GM19023 (cell line): ENCODE results near the gene ANO1.

Experiments
- ATAC-seq: cut with Tn5 transposase; IDR thresholded peaks from one replicate; pipeline ENCODE4 v1.9.1; 2021; ENCODE audit warnings: mild to moderate bottlenecking, moderate library complexity; ENCODE audit not compliant: unreplicated experiment

ANO1 gene

DNA sequence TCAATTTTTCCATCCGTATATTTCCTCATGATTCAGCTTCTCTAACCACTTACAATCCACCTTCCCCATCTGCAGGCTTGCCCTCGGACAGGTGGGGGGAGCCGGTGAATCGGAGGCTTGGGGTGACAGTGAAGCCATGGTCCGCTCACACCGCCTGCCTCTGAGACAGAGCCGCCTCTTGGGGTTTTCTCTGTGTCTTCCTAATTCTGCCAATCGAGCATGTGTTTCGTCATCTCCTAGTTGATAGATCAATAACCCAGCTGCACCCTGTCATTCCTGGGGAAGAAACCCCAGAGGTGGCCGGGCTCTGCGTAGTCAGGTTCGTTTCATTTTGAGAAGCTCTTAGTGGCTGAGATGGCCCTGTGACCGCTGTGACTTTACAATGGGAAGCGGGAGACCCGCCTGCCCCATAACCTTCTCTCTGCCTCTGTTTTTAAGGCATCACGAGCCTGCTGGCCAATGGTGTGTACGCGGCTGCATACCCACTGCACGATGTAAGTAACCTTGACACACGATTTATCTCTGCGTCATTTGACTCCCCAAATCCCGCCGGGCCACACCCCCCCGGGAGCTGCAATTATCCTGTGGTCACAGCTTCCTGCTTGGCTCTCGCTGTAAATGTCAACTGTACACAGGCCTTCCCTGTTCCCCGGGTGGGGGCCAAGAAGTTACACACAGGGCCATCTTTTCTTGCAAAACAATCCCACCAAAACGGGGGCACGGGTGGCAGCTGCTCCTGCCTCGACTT is 33.3 kb downstream of the ANO1 start:
- no peak for ATAC-seq

DNA sequence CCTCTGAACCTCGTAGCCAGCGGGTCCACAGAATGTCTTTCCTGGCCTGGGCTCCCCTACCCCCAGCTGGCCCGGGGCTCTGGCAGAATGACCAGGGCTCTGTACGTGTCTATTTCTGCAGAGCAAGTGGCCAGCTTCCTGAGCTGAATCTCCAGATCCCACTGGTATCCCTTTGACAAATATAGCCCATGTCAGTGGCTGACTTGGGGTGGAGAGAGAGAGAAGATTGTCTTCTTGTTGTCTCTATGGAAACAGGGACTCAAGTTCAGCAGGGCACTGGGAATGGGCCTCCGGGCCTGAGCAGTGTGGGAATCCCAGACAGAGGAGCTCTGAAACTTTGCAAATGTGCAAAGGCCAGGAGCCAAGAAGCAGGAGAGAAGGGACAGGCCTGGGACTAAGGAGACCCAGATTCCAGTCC is 33.9 kb downstream of the ANO1 start:
- ATAC-seq, result no peak

DNA sequence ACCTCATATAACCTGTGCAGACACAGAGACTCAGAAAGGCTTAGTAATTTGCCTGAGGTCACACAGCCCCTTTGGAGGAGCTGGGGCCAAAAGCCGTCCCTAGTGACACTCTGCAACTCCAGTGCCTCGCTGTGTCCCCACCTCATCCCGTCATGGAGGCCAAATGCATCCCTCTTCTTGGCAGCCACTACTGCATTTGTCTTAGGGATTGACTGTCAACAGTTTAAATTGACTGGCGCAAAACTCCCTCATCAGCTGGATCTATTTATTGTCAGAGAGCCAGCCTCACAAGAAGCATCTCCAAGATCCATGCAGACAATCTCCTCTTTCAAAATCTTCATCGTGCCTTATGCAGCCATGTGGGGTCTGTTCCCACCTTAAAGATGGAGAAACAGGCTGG is 35.7 kb downstream of the ANO1 start:
- ATAC-seq, result no peak

DNA sequence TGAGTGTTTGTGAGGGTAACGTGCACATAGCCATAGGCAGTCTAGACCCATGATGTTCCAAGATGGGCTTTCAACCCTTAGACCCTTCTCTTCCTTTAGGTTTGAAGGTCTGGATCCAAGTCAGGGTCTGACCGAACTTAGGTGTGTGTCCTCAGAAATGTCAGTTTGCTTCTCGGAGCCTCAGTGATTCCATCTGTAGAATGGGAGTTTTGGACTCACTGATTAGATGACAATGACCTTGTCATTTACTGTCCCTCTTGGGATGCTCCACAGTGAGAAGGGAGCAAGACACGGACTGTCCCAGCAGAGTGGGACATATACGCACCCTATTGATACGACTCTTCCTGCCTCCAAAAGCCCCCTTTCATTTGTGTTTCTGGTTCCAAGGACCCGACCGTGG is 37.7 kb downstream of the ANO1 start:
- ATAC-seq, result no peak

DNA sequence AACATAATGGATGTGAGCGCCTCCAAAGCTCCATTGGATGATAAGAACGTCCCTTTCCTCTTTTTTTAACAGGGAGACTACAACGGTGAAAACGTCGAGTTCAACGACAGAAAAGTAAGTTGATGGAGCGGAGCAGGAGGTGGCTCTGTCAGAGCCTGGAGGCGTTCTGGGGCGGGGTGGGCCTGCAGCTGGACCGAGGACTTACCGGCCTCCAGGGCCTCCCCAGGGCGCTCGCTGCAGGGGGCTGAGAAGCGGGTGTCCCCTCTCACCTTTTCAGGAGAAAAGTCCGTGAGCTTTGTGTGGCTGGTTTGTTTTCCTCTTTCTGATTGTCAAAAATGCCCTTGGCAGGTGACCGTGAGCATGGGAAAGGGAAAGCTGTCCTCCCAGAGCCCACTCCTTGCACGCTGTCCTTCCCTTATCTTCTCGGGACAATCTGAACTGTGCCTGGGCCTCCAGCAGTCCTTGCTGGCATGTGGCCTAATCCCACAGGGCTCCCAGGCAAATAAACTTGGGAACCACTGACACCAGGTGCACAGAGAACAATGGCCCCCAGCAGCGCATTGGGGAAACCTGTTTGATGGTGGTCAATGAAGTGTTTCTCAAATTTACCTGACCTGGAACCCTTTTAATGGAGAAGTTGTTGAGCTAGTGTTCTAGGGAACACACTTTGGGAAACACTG is 38.4 kb downstream of the ANO1 start:
- ATAC-seq, result no peak

DNA sequence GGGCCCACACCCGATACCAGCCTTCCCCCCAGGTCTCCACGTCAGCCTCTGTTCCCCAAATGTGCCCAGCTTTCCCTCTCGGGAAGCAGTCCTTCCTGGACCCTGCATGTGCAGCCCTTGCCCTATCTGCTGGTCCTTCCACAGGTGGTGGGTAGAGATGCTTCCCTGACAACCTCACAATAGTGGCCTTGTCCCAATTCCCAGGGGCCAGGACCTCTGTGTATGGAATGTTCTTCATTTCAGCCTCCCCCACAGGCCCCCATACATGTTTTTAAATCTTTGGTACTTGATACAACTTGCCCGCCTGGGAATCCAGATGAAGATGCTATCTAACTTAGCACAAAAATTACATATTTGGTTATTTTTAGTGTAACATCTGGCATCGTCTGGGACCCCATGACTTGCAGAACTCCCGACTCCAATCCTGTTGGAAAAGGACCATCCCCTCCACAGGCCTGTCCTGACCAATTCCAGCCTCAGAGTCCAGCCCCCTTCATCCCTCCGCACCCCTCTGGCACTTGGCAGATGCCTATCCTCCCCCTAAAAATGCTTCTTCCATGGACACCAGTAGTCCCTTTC is 39.5 kb downstream of the ANO1 start:
- ATAC-seq, result no peak

DNA sequence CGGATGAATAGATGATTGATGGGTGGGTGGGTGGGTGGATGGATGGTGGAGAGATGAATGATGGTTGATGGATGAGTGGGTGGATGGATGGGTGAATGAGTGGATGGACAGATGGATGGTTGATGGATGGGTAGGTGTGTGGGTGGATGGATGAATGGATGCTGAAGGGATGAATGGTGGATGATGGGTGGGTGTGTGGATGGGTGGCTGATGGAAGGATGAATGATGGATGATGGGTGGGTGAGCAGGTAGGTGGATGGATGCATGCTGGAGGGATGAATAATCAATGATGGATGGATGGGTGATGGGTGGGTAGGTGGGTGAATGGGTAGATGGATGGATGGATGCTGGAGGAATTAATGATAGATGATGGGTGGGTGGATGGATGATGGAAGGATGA is 40.5 kb downstream of the ANO1 start:
- ATAC-seq, result no peak

DNA sequence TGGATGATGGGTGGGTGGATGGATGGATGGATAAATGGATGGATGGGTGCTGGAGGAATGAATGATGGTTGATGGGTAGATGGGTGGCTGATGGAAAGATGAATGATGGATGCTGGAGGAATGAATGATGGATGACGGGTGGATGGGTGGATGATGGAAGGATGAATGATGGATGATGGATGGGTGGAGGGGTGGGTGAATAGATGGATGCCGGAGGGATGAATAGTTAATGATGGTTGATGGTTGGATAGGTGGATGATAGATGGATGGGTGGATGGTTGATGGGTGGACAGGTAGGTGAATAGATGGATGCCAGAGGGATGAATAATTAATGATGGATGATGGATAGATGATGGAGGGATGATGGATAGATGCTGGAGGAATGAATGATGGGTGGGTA is 41.4 kb downstream of the ANO1 start:
- ATAC-seq, result no peak

DNA sequence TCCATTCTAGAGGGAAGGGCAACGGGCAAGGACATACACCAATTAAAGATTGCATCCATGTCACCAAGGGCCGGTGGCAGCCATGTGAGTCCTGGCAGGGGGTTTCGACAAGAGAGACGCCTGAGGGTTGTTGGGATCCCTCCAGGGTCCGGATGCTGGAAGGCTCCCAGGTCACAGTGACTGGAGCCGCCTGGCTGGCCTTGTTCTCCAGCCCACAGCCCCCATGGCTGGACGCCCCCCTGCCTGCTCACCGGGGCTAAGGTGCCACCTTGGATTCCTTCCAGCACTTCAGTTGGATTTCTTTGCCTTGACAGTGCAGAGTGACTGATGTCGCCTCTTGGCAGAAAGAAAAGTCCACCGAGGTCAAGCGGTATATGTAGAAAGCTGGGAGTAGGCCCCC is 42.6 kb downstream of the ANO1 start:
- ATAC-seq, result no peak

DNA sequence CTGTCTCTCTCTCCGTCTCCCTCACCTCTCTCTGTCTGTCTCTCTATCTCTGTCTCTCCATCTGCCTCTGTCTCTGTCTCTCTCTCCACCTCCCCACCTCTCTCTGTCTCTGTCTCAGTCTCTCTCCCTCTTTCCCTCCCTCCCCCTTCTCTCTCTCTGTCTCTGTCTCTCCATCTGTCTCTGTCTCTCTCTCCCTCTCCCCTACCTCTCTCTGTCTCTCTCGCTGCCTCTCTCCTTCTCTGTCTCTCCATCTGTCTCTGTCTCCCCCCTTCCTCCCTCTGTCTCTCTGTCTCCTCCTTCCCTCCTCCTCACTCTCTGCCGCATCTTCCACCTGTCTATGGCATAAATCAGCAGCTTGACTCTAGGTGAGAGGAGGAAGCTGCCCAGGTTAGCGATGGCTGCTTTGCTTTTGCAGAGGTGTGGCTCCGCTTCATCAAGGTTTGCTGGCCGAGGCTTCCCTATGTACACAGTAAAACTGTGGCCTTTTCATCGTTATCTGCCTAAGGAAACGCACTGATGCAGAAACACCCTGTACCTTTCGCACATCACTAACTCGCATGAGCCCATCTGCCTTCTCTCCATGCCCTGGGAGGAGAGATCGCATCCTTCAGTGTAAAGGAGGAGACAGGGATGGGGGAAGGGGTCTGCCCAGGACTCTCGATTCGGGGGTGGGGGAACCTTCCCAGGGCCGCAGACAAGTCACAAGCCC is 44.5 kb downstream of the ANO1 start:
- no peak for ATAC-seq

DNA sequence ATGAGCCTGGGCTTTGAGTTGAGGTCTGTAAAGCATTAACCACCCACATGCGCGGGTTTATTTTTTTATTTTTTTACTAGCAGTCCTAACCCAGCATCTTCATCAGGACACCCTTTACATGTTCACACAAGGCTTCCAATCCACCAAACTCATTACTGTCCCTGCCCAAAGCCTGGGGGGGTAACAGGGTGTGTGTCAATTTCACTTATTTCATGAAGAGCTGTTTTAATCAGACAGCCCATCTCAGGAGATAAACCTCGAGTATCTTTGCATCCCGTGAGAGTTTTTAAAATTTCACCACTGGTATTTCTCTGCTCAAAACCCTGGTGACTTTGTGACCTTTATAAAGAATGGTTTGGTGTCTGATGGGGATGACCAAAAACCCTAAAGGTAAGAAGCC is 45.6 kb downstream of the ANO1 start:
- ATAC-seq, result no peak

DNA sequence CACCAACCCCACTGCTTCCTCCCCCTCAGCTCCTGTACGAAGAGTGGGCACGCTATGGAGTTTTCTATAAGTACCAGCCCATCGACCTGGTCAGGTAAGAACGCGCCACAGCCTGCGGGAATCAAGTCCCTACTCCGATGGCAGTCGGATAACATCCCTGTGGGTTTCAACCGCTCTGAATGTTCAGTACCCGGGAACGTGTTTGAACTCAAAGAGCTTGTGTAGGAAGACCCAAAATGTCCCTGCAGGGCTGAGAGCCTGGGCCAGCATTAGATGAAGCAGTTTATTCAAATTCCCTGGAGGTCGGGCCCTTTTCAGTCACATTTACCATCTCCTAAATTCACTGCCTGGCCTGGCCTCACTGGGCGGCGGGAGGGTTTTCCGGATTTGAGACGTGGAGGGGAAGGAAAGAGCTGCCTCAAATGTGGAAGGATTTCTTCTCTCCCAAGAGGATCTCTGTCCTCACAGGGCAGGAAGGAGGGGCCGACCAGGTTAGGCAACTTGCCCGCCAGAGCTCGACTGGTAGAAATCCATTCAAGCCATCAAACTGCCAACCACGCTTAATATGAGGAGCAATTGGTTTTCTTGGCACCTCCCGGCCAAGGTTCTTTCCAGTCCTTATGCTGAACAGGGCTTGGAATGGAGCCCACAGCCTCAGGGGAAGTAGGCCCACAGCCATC is 46.3 kb downstream of the ANO1 start:
- ATAC-seq, result no peak

DNA sequence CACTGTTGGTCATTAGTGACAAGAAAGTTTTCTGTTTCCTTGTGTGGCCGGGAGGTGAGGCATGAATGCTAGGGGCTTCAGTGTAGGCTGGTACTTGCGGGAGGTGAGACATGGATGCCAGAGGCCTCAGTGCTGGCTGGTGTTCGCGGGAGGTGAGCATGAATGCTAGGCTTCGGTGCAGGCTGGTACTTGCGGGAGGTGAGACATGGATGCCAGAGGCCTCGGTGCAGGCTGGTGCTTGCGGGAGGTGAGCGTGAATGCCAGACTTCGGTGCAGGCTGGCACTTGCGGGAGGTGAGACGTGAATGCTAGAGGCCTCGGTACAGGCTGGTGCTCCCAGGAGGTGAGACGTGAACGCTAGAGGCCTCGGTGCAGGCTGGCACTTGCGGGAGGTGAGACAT is 48.4 kb downstream of the ANO1 start:
- ATAC-seq, result no peak

DNA sequence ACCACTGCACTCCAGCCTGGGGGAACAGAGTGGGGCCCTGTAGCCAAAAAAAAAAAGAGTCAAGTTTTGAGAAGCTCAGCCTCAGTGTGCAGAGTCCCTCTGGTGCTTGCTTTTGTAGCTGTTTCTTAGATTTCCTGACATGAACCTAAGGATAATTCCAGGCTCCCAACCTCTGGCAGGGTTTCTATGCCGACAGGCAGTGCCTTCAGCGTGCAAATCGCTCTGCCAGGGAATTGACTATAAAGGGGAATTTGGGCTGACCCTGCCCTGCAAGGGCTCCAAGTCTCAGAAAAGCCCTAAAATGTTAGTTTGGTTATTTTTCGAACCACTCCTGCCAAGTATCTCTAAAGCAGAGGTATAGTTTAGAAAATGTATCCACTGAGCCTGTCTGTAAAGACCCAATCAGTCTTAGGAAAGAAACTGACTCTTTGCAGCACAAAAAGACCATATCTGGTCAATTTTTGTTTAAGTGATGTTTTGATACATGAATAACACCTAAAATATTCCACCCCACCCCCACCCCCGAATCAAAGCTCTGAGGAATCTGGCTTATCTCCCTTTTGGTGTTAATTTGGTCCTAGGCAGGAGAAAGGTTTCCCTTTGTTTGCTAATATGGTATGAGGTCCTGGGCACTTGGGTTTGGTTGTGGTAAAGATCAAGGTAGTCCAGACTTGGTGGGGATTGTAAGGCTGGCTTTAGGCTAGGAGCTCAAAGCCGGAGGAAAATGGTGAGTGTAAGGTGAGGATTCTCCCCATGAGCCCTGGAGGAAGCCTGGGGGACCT is 49.7 kb downstream of the ANO1 start:
- ATAC-seq, result no peak

DNA sequence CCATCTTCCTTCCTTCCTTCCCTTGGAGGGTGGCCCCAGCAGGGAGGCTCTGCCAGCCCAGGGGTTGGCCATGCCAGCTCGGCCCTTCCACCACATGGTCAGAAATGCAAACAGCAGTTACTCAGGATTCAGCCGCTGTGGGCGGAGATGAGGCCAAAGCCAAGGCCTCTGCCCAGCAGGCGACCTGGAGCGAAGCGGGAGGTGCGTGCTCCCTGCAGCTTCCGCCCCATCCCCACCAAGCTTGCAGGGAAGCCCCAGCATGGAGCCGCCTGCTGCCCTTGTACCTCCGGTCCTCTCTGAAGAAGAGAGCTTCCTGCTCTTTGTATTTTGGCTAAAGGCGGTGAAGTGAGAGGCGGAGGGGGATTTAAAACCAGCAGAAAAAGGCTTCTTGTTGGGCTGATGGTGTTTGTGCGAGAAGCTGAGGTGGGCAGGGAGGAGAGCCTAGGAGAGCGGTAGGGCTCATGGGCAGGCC is 50.4 kb downstream of the ANO1 start:
- no peak for ATAC-seq

DNA sequence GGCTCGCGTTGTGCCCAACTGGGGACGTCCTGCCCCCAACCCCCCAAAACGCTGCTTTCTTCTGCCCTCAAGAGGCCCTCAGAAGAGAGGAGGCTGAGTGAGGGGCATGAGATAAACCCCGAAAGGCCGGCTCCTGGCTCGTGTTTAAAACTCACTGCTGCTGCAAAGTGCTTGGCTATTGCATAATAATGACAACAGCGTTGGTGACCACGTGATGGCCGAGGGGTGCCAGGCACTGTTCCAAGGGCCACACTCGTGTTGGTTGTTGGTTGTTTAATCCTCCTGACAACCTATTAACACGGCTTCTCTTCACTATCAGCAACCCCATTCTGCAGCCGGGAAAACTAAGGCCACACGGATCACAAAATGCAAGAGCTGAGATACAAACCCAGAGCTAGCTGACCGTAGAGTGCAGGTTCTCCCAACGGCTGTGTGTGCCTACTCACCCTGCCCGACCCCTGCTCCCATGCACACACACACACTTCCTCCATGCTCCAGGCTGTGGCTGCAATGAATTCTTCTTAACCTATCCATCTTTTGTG is 51.0 kb downstream of the ANO1 start:
- ATAC-seq, result no peak

DNA sequence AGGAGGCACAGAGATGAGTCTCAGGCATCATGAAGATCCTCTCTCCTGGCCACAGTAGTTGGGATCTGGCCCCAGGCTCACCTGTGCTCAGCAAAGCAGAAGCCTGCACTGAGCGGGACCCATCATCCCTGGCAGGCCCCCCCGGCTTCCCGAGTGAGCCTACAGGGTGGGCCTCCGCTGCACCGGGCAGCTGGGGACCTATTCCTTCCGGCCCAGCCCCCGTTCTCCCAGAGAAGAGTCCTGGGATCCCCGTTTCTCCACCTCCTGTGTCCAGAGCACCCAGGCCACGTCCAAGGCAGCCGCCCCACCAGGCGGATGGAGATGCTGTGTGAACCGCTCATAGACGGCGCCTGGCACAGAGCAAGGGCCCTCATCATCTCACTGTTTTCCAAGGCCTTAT is 52.5 kb downstream of the ANO1 start:
- no peak for ATAC-seq

DNA sequence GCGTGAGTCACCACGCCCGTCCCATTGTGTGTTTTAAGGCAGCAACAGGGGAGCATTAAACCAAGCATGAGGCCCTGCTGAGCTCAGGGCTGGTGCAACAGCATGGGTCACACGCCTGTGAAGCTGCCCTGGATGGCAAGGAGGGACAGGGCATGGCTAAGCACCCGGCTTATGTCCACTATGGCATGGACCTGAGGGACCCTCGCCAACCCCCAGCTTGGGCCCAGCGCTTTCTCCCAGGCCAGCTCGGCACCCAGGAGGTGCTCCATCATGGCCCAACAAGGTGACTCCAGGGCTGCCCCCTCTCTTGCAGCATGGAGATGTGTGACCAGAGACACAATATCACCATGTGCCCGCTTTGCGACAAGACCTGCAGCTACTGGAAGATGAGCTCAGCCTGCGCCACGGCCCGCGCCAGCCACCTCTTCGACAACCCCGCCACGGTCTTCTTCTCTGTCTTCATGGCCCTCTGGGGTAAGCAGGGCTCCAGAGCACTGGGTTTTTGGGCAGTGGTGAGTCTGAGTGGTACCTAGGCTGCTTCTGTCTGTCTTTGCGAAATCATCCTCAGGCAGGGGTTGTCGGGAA is 53.6 kb downstream of the ANO1 start:
- no peak for ATAC-seq

DNA sequence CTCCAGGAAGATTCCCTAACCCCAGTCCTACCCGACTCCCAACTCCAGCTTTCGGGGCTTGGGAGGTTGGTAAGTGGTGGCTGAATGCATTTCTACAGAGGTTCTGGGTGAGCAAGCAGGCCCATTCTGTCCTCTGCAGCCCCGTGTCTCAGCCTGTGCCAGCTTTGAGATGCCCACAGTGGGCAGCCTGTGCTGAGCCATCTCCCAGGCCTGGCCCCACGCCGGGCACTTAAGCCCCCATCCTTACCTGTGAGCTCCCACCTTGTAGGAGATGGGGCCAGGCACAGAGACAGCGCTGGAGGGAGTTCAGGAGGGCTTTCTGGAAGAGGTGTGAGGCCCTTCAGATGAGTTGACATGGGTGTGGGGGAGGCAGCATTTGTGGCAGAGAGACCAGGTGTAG is 54.5 kb downstream of the ANO1 start:
- no peak for ATAC-seq
